ENCODE measurements around the gene ZNF609. TPM values are rescaled to one million over a fixed set of nuclear protein-coding genes. Genes with fewer than 3 reads are reported as not detected.

Gene ZNF609
- polyA plus RNA-seq, 1 donor from 2014 or later, result 11.8 TPM

DNA sequence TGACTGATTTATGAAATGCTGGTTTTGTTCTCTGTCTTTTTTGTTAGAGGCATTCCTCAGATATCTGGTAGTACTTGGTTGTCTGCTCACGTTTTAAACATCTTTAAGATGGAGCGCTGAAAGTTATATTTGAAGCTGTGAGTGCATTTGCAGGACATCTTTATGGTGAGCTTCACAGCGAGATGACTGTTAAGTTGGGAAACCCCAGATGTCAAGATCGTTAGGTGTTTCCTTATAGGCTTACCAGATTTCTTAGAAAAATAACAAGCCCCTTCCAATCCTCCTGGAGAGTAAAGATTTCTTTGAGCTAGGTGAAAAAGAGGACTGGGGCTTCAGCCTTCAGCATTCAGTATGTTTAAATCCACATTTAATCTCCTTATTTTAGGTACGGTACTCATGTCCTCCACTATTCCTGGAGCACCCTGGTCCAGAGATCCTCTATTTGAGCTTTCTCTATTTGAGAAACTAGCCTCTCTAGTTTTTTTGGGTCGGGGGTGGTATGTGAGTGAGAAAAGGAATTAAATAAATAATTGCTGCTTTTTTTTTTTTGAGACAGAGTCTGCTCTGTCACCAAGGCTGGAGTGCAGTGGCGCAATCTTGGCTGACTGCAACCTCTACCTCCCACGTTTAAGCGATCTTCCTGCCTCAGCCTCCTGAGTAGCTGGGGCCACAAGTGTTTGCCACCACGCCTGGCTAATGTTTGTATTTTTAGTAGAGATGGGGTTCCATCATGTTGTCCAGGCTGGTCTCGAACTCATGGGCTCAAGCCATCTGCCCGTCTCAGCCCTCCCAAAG, 72.3 kb downstream of the ZNF609 start:
- H3K4me2 ChIP-seq (ENCODE audit: low read length), result no peak overlapping the region
- TF ChIP-seq MXI1 (conservative IDR thresholded peaks at IDR 0.05; ENCODE audit: poor library complexity, severe bottlenecking) (no peak), POLR2AphosphoS5 (IDR thresholded peaks at IDR 0.05) (no peak), EP300 (conservative IDR thresholded peaks at IDR 0.05; ENCODE audit: poor library complexity, severe bottlenecking) (no peak)
- TF ChIP-seq, protein P1, sequence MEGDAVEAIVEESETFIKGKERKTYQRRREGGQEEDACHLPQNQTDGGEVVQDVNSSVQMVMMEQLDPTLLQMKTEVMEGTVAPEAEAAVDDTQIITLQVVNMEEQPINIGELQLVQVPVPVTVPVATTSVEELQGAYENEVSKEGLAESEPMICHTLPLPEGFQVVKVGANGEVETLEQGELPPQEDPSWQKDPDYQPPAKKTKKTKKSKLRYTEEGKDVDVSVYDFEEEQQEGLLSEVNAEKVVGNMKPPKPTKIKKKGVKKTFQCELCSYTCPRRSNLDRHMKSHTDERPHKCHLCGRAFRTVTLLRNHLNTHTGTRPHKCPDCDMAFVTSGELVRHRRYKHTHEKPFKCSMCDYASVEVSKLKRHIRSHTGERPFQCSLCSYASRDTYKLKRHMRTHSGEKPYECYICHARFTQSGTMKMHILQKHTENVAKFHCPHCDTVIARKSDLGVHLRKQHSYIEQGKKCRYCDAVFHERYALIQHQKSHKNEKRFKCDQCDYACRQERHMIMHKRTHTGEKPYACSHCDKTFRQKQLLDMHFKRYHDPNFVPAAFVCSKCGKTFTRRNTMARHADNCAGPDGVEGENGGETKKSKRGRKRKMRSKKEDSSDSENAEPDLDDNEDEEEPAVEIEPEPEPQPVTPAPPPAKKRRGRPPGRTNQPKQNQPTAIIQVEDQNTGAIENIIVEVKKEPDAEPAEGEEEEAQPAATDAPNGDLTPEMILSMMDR (IDR thresholded peaks at IDR 0.05; ENCODE audit: poor library complexity, severe bottlenecking), result no peak
- no peaks in the 10 kb centered on the region for H4K20me1 ChIP-seq (ENCODE audit: insufficient read depth)
- no peaks in the 10 kb centered on the region for H3K9me2 ChIP-seq (ENCODE audit: insufficient read depth, low read length)
- H3K4me3 ChIP-seq (ENCODE audit: low read length), result no peak overlapping the region
- no peaks in the 10 kb centered on the region for H3F3A ChIP-seq (ENCODE audit: insufficient read depth, low read length, poor library complexity, severe bottlenecking)
- no peak overlapping the region for H2AFZ ChIP-seq (ENCODE audit: low read depth, low read length)
- H3K27me3 ChIP-seq (ENCODE audit: insufficient read depth, low read depth, low read length), result no peaks in the 10 kb centered on the region
- H3K36me3 ChIP-seq (ENCODE audit: insufficient read depth, low read length), result no peaks in the 10 kb centered on the region
- H3K79me2 ChIP-seq (replicated peaks; ENCODE audit: insufficient read depth, low read length), result peaks cover 81% of the 10 kb centered on the region
- no peak overlapping the region for H3K27ac ChIP-seq (ENCODE audit: low read length)
- H3K9ac ChIP-seq (ENCODE audit: low read length), result no peak overlapping the region
- no peaks in the 10 kb centered on the region for H3K9me3 ChIP-seq (ENCODE audit: low read length)

DNA sequence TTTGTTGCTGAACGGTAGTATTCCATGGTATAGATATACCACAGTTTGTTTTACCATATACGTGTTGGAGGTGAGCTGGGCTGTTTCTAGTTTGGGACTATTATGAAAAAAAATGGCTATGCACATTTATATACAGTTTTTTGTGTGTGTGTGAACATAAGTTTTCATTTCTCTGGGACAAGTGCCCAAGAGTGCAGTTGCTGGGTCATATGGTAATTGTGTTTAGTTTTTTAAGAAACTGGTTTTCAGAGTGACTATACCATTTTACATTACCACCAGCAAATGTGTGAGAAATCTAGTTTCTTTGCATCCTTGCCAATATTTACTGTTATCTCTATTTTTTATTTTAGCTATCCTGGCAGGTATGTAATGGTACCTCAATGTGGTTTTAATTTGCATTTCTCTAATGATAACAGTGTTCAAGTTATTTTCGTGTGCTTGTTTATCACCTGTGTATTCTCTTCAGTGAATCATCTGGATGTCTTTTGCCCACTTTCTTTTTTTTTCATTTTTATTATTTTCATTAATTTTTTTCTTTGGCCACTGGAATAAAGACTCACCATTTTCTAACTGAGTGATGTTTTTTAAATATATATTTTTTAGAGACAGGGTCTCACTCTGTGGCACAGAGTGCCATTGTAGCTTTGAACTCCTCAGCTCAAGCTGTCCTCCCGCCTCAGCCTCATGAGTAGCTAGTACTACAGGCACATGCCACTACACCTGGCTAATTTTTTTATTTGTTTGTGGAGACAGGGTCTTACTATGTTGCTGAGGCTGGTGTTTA, 75.3 kb downstream of the ZNF609 start:
- Histone ChIP-seq H3K27ac (ENCODE audit: low read length) (no peak overlapping the region), H3K9me3 (ENCODE audit: low read length) (no peaks in the 10 kb centered on the region), H3K4me2 (ENCODE audit: low read length) (no peak overlapping the region), H3K27me3 (ENCODE audit: insufficient read depth, low read depth, low read length) (no peaks in the 10 kb centered on the region), H2AFZ (ENCODE audit: low read depth, low read length) (no peak overlapping the region), H3K9ac (ENCODE audit: low read length) (no peak overlapping the region), H4K20me1 (ENCODE audit: insufficient read depth) (no peaks in the 10 kb centered on the region), H3K36me3 (ENCODE audit: insufficient read depth, low read length) (no peaks in the 10 kb centered on the region), H3K9me2 (ENCODE audit: insufficient read depth, low read length) (no peaks in the 10 kb centered on the region), H3K4me3 (ENCODE audit: low read length) (no peak overlapping the region), H3F3A (ENCODE audit: insufficient read depth, low read length, poor library complexity, severe bottlenecking) (no peaks in the 10 kb centered on the region), H3K79me2 (replicated peaks; ENCODE audit: insufficient read depth, low read length) (peaks cover 65% of the 10 kb centered on the region)
- no peak for TF ChIP-seq EZH2 (IDR thresholded peaks at IDR 0.05; ENCODE audit: borderline replicate concordance, insufficient read depth, low read length, poor library complexity, severe bottlenecking)
- no peak for TF ChIP-seq POLR2AphosphoS5 (IDR thresholded peaks at IDR 0.05)
- no peak for TF ChIP-seq EP300 (conservative IDR thresholded peaks at IDR 0.05; ENCODE audit: poor library complexity, severe bottlenecking)
- TF ChIP-seq, protein P1 (IDR thresholded peaks at IDR 0.05; ENCODE audit: poor library complexity, severe bottlenecking), result no peak
- no peak for TF ChIP-seq TAF1 (IDR thresholded peaks at IDR 0.05; ENCODE audit: low read depth)
- TF ChIP-seq RAD21 (conservative IDR thresholded peaks at IDR 0.05), result no peak
- TF ChIP-seq MXI1 (conservative IDR thresholded peaks at IDR 0.05; ENCODE audit: poor library complexity, severe bottlenecking), result no peak
- TF ChIP-seq, protein P2, sequence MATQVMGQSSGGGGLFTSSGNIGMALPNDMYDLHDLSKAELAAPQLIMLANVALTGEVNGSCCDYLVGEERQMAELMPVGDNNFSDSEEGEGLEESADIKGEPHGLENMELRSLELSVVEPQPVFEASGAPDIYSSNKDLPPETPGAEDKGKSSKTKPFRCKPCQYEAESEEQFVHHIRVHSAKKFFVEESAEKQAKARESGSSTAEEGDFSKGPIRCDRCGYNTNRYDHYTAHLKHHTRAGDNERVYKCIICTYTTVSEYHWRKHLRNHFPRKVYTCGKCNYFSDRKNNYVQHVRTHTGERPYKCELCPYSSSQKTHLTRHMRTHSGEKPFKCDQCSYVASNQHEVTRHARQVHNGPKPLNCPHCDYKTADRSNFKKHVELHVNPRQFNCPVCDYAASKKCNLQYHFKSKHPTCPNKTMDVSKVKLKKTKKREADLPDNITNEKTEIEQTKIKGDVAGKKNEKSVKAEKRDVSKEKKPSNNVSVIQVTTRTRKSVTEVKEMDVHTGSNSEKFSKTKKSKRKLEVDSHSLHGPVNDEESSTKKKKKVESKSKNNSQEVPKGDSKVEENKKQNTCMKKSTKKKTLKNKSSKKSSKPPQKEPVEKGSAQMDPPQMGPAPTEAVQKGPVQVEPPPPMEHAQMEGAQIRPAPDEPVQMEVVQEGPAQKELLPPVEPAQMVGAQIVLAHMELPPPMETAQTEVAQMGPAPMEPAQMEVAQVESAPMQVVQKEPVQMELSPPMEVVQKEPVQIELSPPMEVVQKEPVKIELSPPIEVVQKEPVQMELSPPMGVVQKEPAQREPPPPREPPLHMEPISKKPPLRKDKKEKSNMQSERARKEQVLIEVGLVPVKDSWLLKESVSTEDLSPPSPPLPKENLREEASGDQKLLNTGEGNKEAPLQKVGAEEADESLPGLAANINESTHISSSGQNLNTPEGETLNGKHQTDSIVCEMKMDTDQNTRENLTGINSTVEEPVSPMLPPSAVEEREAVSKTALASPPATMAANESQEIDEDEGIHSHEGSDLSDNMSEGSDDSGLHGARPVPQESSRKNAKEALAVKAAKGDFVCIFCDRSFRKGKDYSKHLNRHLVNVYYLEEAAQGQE (IDR thresholded peaks at IDR 0.05; ENCODE audit: borderline replicate concordance), result no peak
- no peak for TF ChIP-seq SMC3 (conservative IDR thresholded peaks at IDR 0.05; ENCODE audit: poor library complexity)

Data from neural cell (in vitro differentiated cells).